OCI-LY7 (cell line): ENCODE results near the gene HCK.

ENCODE experiments used
- EZH2phosphoT487 ChIP-seq: fragments of 200-600 bp; sonication (generic); IDR thresholded peaks from 2 replicates; pipeline ENCODE4 v1.6.1; 2018; ENCODE audit warnings: low read depth, borderline replicate concordance, mild to moderate bottlenecking, mixed run types, antibody characterized with exemption, low read length, moderate library complexity, mixed read lengths
- TF ChIP-seq, protein P1 (sequence below): fragments of 200-600 bp; sonication (generic); conservative IDR thresholded peaks from 2 replicates; pipeline ENCODE4 v1.5.1; 2014; ENCODE audit warnings: mild to moderate bottlenecking, antibody characterized with exemption, low read length, moderate library complexity, mixed read lengths

- TF ChIP-seq, protein P1, sequence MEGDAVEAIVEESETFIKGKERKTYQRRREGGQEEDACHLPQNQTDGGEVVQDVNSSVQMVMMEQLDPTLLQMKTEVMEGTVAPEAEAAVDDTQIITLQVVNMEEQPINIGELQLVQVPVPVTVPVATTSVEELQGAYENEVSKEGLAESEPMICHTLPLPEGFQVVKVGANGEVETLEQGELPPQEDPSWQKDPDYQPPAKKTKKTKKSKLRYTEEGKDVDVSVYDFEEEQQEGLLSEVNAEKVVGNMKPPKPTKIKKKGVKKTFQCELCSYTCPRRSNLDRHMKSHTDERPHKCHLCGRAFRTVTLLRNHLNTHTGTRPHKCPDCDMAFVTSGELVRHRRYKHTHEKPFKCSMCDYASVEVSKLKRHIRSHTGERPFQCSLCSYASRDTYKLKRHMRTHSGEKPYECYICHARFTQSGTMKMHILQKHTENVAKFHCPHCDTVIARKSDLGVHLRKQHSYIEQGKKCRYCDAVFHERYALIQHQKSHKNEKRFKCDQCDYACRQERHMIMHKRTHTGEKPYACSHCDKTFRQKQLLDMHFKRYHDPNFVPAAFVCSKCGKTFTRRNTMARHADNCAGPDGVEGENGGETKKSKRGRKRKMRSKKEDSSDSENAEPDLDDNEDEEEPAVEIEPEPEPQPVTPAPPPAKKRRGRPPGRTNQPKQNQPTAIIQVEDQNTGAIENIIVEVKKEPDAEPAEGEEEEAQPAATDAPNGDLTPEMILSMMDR, result no peak
- TF ChIP-seq EZH2phosphoT487, result no peak
Measured at GRCh38 chr20:32125506-32125905, 73.5 kb downstream of the HCK start.
